GM19193 (cell line): Measurements from ENCODE around the gene ITPRIP.

Experiments
- POLR2A ChIP-seq: IDR thresholded peaks from 4 replicates; pipeline ENCODE4 v1.6.1; 2011; ENCODE audit not compliant: insufficient read depth, insufficient read length; ENCODE audit errors: extremely low read depth

Gene ITPRIP

GRCh38 chr10:104324931-104325330, 13.3 kb downstream of the ITPRIP start:
- TF ChIP-seq POLR2A, result no peak

DNA sequence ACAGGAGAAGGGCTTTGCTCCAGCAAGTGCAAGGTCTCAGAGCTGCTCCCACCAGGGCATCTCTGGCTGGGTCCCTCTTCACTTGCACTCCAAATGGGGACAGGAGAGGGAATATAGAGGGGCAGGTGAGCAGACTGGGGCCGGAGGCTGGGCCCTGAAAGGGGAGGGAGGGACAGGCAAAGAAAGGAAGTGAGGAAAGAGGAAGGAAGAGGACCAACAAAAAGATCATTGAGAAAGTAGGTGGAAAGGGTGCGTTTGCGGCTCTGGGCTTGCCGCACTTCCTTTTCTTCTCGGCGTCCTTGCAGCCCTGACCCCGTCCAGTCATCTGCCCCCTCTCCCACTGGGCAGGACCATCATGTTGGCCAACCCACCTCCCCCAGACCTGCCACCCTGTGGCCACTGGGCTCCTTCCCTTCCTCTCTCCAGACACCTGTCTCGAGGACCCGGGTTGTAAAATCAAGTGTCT, 14.0 kb downstream of the ITPRIP start:
- TF ChIP-seq POLR2A, result no peak

- no peak for TF ChIP-seq POLR2A
Observed at GRCh38 chr10:104323760-104324201, 14.5 kb downstream of the ITPRIP start.

GRCh38 chr10:104323085-104323484, 15.2 kb downstream of the ITPRIP start:
- no peak for TF ChIP-seq POLR2A

DNA sequence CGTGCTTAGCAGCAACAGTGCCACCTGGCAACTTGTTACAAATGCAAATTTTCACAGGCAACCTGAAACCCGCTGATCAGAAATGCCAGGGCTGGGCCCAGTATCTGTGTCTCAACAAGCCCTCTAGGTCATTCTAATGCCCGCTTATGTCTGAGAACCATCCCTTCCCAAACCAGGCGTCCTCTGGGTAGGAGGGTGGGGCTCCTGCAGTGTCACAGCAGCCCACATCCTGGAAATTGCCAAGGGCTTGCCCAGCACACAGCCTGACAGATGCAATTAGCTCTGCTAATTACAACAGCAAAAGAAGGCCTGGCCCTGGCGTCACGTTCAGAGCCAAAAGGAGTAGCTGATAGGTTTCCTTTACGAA, 15.9 kb downstream of the ITPRIP start:
- no peak for TF ChIP-seq POLR2A

DNA sequence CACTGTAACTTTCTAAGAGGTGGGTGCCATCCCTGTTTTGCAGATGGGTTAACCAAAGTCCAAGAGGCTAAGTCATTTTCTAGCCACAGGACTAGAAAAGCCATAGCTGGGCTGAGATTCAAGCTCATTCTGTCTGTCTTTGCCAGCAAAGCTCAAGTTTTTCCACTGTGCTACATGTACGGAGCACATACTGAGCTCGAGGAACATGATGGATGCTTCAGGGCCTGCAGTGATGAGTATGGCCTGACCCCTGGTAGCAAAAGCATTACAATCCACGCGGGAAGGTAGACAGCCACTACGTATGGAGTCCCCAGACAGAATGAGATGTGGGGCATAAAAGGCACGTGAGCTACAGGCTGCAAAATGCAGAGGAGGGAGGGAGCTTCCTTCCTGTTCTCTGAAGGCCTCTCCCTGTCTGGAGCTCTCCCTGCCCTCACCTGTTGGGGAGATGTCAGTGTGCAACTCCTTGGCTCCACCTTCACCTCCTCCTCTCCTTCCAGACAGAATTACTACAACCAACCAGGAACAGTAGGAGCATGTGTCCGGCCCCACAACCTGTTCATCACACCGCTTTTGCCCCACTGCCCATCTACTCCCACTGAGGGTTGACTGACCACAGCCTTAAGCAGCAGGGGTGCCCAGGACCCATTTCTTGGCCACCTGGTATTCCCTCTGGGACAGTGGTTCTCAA, 16.4 kb downstream of the ITPRIP start:
- no peak for TF ChIP-seq POLR2A

DNA sequence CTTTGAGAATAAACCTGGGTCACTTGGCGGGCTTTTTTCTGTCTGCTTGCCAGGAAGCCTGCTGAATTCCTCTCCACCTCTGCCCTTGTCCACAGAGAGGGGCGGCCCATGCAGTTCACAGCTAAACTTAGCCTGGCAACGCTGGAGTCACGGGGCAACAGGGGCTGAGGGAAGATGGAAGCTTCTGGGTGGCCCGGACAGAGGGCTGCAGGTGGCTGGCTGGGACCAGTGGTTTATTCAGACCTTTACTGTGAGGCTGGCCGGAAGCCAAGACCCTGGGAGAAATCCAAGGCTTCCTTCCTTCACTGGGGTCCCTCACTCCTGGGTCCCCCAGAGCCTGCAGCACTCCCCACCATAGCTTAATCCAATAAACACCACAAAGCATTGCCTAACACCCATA, 17.0 kb downstream of the ITPRIP start:
- no peak for TF ChIP-seq POLR2A

DNA sequence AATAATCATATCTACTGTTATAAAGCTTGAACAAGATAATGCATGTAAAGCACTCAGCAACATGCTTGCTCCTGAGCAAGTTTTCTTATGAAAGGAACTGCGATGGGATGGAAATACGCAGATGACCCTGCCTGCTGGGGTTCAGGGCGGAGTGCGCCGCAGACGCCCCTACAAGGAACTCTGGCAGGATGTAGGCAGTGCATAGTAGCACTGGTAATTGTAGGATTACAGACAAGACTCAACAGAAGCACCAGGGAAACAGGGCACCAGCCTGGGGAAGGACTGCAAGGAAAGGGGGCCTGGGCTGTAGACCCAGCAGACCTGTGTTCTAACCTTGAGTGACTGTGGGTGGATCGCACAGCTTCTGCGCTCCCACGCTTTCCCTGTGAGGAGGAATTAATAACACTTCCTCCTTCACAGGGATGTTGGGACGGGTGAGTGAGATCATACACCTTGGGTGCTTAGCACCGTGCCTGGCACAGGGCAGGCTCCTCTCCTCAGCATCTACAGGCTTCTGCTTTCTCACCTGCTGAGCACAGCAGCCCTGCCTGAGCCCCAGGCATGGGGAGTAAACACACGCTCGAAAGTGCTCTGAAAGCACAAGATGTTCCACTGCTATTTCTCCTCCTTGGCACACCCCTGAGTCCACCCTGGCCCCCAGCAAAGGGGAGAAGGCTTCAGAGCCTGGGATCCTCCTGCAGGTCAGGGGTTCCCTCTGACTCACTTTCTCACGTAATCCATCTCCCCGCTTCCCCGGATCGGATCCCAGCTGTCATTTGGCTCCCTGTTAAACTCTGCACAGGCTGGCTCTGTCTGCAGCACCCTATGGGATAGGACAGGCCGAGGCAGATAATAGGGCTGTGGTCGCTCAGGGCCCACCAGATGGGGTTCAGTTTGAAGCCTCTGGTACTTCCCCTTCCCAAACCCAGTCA, 19.2 kb downstream of the ITPRIP start:
- TF ChIP-seq POLR2A, result no peak

DNA sequence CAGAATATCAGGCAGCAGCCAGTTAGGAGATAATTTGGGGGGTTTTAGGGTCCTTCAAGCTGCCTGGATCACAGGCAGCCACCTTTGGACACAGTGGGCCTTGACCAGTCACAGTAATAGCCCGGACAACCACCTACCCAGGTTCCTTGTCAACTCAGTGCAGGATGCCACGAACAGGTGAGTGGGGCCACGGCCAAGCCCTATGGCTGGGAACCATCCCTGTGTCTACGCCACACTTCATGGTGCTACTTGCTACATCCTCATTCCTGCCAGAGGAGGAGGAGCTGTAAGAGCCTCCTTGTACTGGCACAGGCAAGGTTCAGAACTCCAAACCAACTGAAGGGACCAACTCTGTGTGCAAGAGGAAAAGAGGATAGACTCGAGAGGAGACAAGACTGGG, 19.9 kb downstream of the ITPRIP start:
- TF ChIP-seq POLR2A, result no peak

DNA sequence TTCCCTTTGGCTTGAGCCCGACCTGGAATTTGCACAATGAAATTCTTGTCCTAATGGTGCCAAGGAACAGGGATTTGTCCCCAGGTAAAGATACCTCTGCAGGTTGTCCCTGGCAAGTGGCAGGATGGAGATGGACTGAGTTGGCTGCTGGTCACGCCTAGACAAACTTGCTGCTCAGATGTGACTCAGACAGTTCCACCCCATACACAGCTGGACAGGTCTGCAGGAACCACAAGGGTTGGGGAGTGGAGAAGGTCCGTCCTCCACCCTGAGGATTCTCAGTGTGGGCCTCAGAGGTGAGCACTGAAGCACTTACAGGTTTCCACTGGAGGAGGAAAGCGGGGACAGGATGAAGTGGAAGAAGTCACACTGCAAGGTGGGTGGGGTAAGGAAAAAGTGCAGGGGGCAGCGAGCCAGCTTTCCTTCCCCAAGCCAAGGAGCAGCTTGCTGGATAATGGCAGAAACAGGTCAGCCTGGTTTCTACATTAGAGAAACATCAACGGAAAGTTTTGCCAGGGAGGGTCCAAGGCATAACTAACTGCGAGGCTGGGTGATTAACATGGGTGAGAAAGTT, 20.5 kb downstream of the ITPRIP start:
- TF ChIP-seq POLR2A, result no peak

GRCh38 chr10:104317269-104317710, 21.0 kb downstream of the ITPRIP start:
- TF ChIP-seq POLR2A, result no peak

DNA sequence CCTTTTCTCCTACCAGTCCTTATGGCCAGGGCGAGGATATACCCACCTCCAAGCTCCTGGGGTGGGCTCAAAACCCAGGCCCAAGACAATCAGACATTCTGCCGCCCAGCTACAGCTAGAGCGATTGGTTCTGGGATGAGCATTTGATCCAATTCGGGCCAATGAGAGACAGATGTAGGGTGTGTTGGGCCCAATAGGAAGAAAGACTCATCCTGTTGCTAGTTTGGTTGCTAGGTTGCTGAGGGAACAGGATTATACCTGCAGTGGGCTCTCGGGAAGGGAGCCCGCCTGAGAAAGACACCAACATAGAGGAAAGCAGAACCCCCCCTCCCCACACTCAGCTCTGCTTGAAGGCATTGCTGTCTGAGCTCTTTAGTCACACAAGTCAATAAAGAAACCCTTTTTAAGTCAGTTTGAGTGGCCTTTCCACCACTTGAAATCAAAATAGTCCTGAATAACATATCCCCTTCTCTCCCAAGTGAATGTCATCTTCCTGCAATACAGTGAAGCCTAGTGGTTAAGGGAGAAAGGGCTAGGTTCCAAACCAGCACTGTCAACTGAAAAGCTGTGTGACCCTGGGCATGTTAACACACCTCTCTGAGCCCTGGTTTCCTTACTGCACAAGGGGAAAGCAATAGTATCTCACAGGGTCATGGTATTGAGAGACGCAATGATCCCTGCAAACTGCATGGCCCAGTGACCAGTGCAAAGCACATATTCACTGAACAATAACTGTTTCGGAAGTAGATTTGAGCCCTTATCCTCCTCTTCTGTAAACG, 21.8 kb downstream of the ITPRIP start:
- TF ChIP-seq POLR2A, result no peak

DNA sequence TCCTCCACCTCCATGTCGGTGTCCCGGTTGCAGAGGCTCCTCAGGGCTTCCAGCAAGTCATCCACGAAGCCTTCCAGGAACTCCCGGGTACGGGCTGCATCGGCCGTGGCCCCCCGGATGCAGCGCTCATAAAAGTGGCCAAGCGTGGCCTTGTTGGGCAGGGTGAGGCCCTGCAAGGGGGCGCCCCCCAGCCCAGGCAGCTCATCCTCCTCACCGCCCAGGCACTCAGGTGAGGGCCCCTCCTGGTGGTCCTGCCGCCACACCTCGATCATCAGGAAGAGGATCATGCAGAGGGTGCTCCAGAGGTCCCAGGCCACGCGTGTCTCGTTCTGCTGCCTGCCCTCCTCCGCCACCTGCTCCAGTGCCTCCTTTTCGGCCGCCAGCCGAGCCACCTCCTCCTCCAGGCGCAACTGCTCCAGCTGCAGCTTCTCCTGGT, 22.8 kb downstream of the ITPRIP start:
- no peak for TF ChIP-seq POLR2A

DNA sequence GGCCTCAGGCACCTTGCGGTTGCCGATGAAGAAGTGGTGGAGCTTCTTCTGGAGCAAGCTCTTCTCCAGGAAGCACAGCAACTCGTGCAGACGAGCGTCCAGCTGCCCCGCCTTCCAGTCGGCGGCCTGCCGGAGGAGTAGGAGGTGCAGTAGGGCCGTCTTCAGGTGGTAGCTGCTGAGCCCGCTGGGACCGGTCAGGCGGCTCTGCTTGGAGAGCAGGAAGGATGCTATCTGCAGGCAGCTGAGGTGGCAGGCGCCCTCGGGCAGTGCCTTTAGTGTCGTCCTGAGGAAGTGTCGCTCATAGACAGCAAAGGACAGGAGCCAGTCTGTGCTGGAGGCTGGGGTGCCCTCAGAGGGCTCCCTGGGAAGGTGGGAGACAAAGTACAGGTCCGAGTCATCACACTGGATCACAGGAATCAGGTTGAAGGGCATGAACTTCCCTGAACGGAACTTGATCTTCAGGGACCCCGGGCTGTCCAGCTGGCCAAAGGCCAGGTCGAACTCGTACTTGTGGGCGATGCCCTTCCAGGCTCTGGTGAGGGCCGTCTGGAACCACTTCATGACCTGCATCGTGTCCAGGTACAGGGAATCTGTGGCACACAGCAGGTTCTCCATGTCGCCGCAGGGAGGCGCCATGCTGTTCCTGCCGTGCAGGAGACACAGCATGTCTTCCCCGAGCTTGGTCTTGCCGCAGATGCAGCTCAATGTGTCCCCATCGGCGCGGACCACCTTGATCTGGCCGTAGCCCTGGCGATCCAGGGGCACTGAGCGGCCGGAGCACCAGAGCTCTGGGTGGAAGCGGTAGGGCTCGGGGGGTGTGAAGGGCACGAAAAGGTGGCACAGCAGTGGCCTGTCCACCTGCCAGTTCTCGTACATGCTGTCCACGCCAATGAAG, 23.4 kb downstream of the ITPRIP start:
- TF ChIP-seq POLR2A, result no peak

DNA sequence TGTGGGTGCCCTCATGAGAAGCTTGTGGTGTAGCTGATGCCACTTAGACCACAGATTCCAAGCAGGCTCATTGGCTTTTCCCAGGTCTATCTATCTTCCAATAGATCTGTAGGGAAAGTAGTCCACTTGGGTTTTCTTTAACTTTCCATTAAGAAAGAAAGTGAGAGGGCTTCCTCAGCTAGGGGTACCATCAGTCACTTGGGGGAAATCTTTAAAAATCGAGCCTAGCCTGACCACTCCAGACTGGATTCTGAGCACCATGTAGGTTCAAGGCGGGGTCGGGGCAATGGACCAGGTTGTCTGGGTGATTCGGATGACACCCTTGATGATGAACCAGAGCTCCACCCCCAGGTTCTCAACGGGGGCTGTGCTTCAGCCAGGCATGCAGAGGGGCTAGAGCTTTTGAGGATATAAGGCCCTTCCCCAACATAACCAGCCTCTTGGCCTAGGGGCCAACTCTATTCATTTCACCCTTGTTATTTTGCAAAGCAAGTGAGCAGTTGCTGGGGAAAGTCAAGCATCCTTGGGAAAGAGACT, 27.0 kb downstream of the ITPRIP start:
- TF ChIP-seq POLR2A, result no peak
